A549 treated with ZK216348 at 1 μM for 4 hours (cell line): ENCODE measurements around the gene RSPH4A. TPM values are rescaled to one million over a fixed set of nuclear protein-coding genes. Genes with fewer than 3 reads are reported as not detected.

Experiments used
- total RNA-seq: library from RNA; stranded (reverse); fragments of 200-300 nt; extraction: Qiagen RNA extraction; gene quantifications from 5 replicates; pipeline ENCODE4 v1.2.3, GENCODE V29; 2022; ENCODE audit warnings: low read depth

Gene RSPH4A
- total RNA-seq, result 0.14 to 0.26 TPM (median 0.17 TPM) in 5 replicates

GRCh38 chr6:116615937-116616736, at the start of gene RSPH4A:
Gene RSPH4A, plus strand, starts transcription at chr6:116616479. Its CDS starts 145 bp downstream, at chr6:116616624.

GRCh38 chr6:116570856-116571682, 45.2 kb upstream of the RSPH4A start, which contains the start of gene RWDD1:
Gene RWDD1, plus strand, starts transcription at chr6:116571504. Its CDS starts 79 bp downstream, at chr6:116571583.

GRCh38 chr6:116680880-116681672, 64.8 kb downstream of the RSPH4A start, which contains the start of gene KPNA5:
Gene KPNA5, plus strand, starts transcription at chr6:116681211. Its CDS starts 124 bp downstream, at chr6:116681335.

Other genes with a start within 250 kb of the RSPH4A start
- gene DSE, start 245.5 kb upstream of the RSPH4A start, total RNA-seq, result 11.3 to 16.7 TPM (median 15.1 TPM) in 5 replicates
- gene CALHM6, start 155.1 kb upstream of the RSPH4A start, total RNA-seq, result not detected in 5 replicates
- gene CALHM5, start 104.8 kb upstream of the RSPH4A start, total RNA-seq, result 0.05 to 0.07 TPM (median 0.06 TPM) in 5 replicates
- gene TRAPPC3L, start 70.8 kb upstream of the RSPH4A start, total RNA-seq, result not detected in 5 replicates
- not detected in 5 replicates for gene CALHM4, start 62.7 kb upstream of the RSPH4A start, total RNA-seq
- gene RWDD1, start 45.0 kb upstream of the RSPH4A start, total RNA-seq, result 23.9 to 37.0 TPM (median 33.2 TPM) in 5 replicates
- gene ZUP1, start 52.3 kb downstream of the RSPH4A start, total RNA-seq, result 5.8 to 8.7 TPM (median 6.4 TPM) in 5 replicates
- gene KPNA5, start 64.7 kb downstream of the RSPH4A start, total RNA-seq, result 0.76 to 1.9 TPM (median 1.6 TPM) in 5 replicates
- gene FAM162B, start 149.2 kb downstream of the RSPH4A start, total RNA-seq, result not detected in 5 replicates
- not detected in 5 replicates for gene GPRC6A, start 212.6 kb downstream of the RSPH4A start, total RNA-seq